ENCODE results near the gene PLSCR3. TPM values are rescaled to one million over a fixed set of nuclear protein-coding genes. Genes with fewer than 3 reads are reported as not detected.

The PLSCR3 gene
- total RNA-seq, 1 experiment from 2014 or later: 31.5 TPM

DNA sequence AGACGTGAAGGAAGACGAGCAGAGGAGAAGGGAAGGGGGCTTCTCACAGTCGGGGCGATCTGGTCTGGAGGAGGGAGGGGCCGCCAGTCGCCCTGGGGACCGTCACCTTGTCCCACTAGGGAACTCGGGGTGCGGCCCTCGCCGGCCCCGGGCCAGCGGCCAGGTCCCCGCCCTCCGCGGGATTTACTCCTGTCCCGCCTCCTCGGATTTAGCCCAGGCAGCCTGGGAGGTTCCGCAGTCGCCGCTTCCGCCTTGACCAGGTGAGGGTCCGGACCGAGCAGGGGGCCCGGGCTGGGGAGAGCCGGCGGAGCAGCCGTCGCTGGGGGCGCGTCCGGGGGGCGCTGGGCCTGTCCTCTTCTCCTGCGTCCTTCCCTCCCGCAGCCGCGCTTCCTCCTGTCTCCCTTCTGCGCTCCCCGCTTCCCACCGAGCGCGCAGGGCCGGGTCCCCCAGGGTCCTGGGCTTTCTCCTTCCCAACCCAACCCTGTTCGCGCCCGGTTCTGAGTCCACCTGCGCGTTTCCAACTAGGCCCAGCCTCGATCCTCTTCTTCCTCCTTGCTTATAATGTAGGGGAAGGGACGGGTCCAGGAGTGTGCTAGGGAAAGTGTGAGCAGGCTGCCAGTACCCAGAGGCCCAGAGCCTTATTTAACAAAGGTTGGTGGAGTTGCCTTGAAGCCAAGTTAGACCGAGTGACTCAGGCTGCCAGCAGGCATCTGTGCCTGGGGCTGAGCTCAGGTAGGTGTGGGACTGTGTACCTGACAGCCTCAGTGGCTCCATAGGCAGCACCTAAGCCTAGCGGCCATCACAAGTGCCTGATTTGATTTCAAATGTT is 13.3 kb downstream of the PLSCR3 start, which contains the start of gene TNK1:
Gene TNK1 (plus strand): TSS at position 235 of the 829 bp plus-strand sequence. CDS start 1,838 bp downstream, outside the sequence.
- no CpG with 5 or more reads among the region's 52 CpGs for WGBS (ENCODE audit: extremely low coverage, insufficient read length, low lambda C conversion rate)
- peak within 1 kb of the TSS; percentile 76 to 82 for H3K4me3 Mint-ChIP-seq
- peaks cover 17% of the 10 kb centered on the region for H3K23me2 ChIP-seq (ENCODE audit: insufficient read length, low read depth, low read length, poor library complexity, severe bottlenecking)
- H3K36me3 Mint-ChIP-seq (ENCODE audit: insufficient read depth in 1 of 3, low read depth in 3 of 3): peaks cover 5 to 15% (median 12%) of the 10 kb centered on the region in 3 experiments; a peak in 5 of 7 replicates
- peak within 1 kb of the TSS; percentile 75 for H3K4me2 ChIP-seq (ENCODE audit: insufficient read depth, insufficient read length, low read length)
- peak within 1 kb of the TSS; percentile 62 for H3K9ac ChIP-seq (ENCODE audit: extremely low read depth, insufficient read length, low read length)
- peaks cover 21 to 25% of the 10 kb centered on the region in 2 experiments for H3K4me1 Mint-ChIP-seq
- H3K27ac ChIP-seq (ENCODE audit: insufficient read length, low read depth, low read length): no peak within 1 kb of the TSS
- no peaks in the 10 kb centered on the region for H3K79me2 ChIP-seq (ENCODE audit: insufficient read depth, low read length)
- no peak within 1 kb of the TSS for H2BK12ac ChIP-seq (ENCODE audit: insufficient read length, low read depth, low read length)
- no peak within 1 kb of the TSS for H4K5ac ChIP-seq (ENCODE audit: insufficient read length, low read depth, low read length)
- H4K91ac ChIP-seq (ENCODE audit: insufficient read length, low read depth, low read length): no peak within 1 kb of the TSS
- no peak within 1 kb of the TSS for H2AK5ac ChIP-seq (ENCODE audit: insufficient read length, low read length)
- no peak within 1 kb of the TSS; the same call in 1 of the 2 replicates for H2BK15ac ChIP-seq (ENCODE audit: low read depth, low read length)
- no peak within 1 kb of the TSS for H4K8ac ChIP-seq (replicated peaks; ENCODE audit: insufficient read length, low read depth, low read length)
- H3K56ac ChIP-seq (ENCODE audit: insufficient read length, low read depth, low read length): no peak within 1 kb of the TSS
- H3K14ac ChIP-seq (ENCODE audit: insufficient read depth, low read length): peak within 1 kb of the TSS; percentile 42
- no peak within 1 kb of the TSS for H2BK120ac ChIP-seq (ENCODE audit: low read depth, low read length, poor library complexity, severe bottlenecking)
- H2BK5ac ChIP-seq (ENCODE audit: insufficient read length, low read length): no peak within 1 kb of the TSS
- no peak within 1 kb of the TSS for H3K23ac ChIP-seq (ENCODE audit: insufficient read length, low read depth, low read length)
- H3K27ac Mint-ChIP-seq: peak within 1 kb of the TSS in 1 of 3 experiments; percentile 8; a peak in 1 of 7 replicates
- H3K9me3 Mint-ChIP-seq: peaks cover 7% of the 10 kb centered on the region in 2 experiments
- H3K18ac ChIP-seq (ENCODE audit: insufficient read length, low read depth, low read length): peak within 1 kb of the TSS; percentile 46
- no peak within 1 kb of the TSS for H2BK20ac ChIP-seq (ENCODE audit: low read depth, low read length, poor library complexity, severe bottlenecking)
- H3K4ac ChIP-seq (ENCODE audit: low read depth, low read length): no peak within 1 kb of the TSS
- no peaks in the 10 kb centered on the region for H3K79me1 ChIP-seq (ENCODE audit: insufficient read depth, low read depth, low read length, poor library complexity, severe bottlenecking)
- H4K20me1 ChIP-seq (ENCODE audit: control insufficient read depth, insufficient read depth, insufficient read length): no peaks in the 10 kb centered on the region
- no peaks in the 10 kb centered on the region for H3K4me1 ChIP-seq (ENCODE audit: insufficient read depth, low read length)
- H3K9me3 ChIP-seq (ENCODE audit: control insufficient read depth, low read depth, low read length): no peaks in the 10 kb centered on the region
- no peak within 1 kb of the TSS for H3T11ph ChIP-seq (ENCODE audit: low read length)
- TF ChIP-seq, protein P1, sequence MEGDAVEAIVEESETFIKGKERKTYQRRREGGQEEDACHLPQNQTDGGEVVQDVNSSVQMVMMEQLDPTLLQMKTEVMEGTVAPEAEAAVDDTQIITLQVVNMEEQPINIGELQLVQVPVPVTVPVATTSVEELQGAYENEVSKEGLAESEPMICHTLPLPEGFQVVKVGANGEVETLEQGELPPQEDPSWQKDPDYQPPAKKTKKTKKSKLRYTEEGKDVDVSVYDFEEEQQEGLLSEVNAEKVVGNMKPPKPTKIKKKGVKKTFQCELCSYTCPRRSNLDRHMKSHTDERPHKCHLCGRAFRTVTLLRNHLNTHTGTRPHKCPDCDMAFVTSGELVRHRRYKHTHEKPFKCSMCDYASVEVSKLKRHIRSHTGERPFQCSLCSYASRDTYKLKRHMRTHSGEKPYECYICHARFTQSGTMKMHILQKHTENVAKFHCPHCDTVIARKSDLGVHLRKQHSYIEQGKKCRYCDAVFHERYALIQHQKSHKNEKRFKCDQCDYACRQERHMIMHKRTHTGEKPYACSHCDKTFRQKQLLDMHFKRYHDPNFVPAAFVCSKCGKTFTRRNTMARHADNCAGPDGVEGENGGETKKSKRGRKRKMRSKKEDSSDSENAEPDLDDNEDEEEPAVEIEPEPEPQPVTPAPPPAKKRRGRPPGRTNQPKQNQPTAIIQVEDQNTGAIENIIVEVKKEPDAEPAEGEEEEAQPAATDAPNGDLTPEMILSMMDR (conservative IDR thresholded peaks at IDR 0.05): no peak
- H2AFZ ChIP-seq (ENCODE audit: low read length): peak within 1 kb of the TSS; percentile 53
- H3K27me3 Mint-ChIP-seq (ENCODE audit: low read depth): peaks cover 52% of the 10 kb centered on the region
- H3K27me3 ChIP-seq (ENCODE audit: insufficient read depth, low read length): peaks cover 11% of the 10 kb centered on the region; the same call in 1 of the 2 replicates
- peak; percentile 74 for DNase-seq

All from H9 (cell line).